Nephron (organoid): ENCODE data around the gene RAB1A.
"Not testable (repeated sequence)": the region's sequence is repeated elsewhere in the genome, so short reads cannot be mapped to it uniquely, and the experiment has no call there.

Source experiments
- H3K27ac Mint-ChIP-seq, 3 experiments: 2 replicates each; pipeline ENCODE4 v1.8.0; 2020; ENCODE audit warnings: mixed read lengths in 3 of 3, mild to moderate bottlenecking in 2 of 3, moderate library complexity in 1 of 3
- H3K27me3 Mint-ChIP-seq: 2 replicates; pipeline ENCODE4 v1.8.0; 2021; ENCODE audit warnings: low read depth, mild to moderate bottlenecking, moderate library complexity, mixed read lengths
- H3K36me3 Mint-ChIP-seq: 2 replicates; pipeline ENCODE4 v1.8.0; 2020; ENCODE audit warnings: low read depth, mixed read lengths
- H3K4me1 Mint-ChIP-seq: 2 replicates; pipeline ENCODE4 v1.8.0; 2020; ENCODE audit warnings: mixed read lengths
- H3K4me3 Mint-ChIP-seq, 3 experiments: 2 replicates each; pipeline ENCODE4 v1.8.0; 2020; ENCODE audit warnings: mild to moderate bottlenecking in 3 of 3, mixed read lengths in 3 of 3, moderate library complexity in 2 of 3
- H3K9me3 Mint-ChIP-seq: 2 replicates; pipeline ENCODE4 v1.8.0; 2020; ENCODE audit warnings: mixed read lengths
- CTCF ChIP-seq, 3 experiments: fragments of 200-600 bp; sonication (generic); IDR thresholded peaks; one replicate each; pipeline ENCODE4 v1.5.0; 2021; ENCODE audit warnings: antibody characterized with exemption in 3 of 3; ENCODE audit not compliant: unreplicated experiment in 3 of 3

RAB1A gene

GRCh38 chr2:65158557-65158956 lies 28.7 kb upstream of the RAB1A start:
- Mint-ChIP-seq H3K9me3 (no peaks in the 10 kb centered on the region), H3K4me1 (peaks cover 5% of the 10 kb centered on the region), H3K27ac (no peak overlapping the region), H3K4me3 (no peak overlapping the region), H3K36me3 (no peaks in the 10 kb centered on the region), H3K27me3 (peaks cover 4% of the 10 kb centered on the region)
- no peak for TF ChIP-seq CTCF (IDR thresholded peaks at IDR 0.05; ENCODE audit: unreplicated experiment in 3 of 3)

GRCh38 chr2:65157856-65158255 lies 27.9 kb upstream of the RAB1A start:
- H3K4me3 Mint-ChIP-seq, H3K9me3 Mint-ChIP-seq, H3K4me1 Mint-ChIP-seq, H3K27ac Mint-ChIP-seq, H3K36me3 Mint-ChIP-seq, H3K27me3 Mint-ChIP-seq: not testable (repeated sequence)

DNA sequence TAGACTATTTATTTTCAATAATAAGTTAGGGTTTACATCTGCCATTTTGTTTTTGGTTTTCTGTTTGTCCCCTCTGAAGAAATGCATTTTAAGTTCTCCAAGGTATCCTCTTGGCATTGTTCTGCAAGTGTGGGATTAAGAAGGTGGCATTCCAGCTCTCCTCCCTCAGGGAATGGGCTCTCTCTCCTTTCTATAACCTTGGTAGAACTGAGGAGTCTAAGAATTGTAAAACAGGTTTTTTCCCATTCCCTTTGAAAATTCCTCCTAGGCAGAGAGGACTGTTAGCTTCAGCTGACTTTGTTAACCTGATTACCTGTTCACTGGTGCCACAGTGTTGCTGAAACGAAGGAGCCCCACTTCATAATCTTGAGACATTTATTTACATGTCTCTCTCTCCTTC lies 26.1 kb upstream of the RAB1A start:
- TF ChIP-seq CTCF (IDR thresholded peaks at IDR 0.05; ENCODE audit: unreplicated experiment in 3 of 3), result no peak
- H3K4me1 Mint-ChIP-seq, result peaks cover 5% of the 10 kb centered on the region
- H3K27me3 Mint-ChIP-seq, result peaks cover 4% of the 10 kb centered on the region
- H3K9me3 Mint-ChIP-seq, result no peaks in the 10 kb centered on the region
- no peaks in the 10 kb centered on the region for H3K36me3 Mint-ChIP-seq
- H3K4me3 Mint-ChIP-seq, result no peak overlapping the region
- peak overlapping the region in 1 of 3 experiments; percentile 50 for H3K27ac Mint-ChIP-seq

DNA sequence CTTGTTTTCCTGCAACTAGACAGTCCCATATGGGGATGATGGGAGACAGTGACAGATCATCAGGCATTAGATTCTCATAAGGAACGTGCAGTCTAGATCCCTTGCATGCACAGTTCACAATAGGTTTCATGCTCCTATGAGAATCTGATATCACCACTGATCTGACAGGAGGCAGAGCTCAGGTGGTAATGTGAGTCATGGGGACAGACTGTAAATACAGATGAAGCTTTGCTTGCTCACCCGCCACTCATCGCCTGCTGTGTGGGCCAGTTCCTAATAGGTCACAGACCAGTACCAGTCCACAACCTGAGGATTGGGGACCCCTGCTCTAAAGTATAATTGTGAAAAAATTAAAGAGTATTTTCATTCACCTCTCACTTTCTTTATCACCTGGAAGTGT lies 23.6 kb upstream of the RAB1A start:
- Mint-ChIP-seq H3K27ac (no peak overlapping the region), H3K27me3 (no peaks in the 10 kb centered on the region), H3K4me1 (no peaks in the 10 kb centered on the region), H3K4me3 (no peak overlapping the region), H3K36me3 (no peaks in the 10 kb centered on the region), H3K9me3 (no peaks in the 10 kb centered on the region)
- no peak for TF ChIP-seq CTCF (IDR thresholded peaks at IDR 0.05; ENCODE audit: unreplicated experiment in 3 of 3)

DNA sequence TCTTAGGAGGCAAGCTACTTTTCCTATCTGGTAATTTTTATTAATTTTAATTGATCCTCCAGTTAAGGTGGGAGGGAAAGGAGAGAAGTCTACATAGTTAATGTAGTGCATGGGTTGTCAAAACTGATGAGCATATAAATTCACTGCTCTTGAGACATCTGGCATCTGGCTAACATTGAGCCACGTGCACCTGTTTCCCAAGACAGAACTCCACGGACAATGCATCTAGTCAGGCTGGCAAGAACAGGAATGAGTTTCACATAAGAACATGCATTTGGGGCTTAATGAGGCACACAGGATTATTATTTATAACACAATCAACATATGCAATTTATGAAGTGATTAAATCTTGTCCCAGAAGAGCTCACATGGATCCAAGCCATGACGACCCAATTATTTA lies 16.2 kb upstream of the RAB1A start:
- H3K27me3 Mint-ChIP-seq, result peaks cover 6% of the 10 kb centered on the region
- TF ChIP-seq CTCF (IDR thresholded peaks at IDR 0.05; ENCODE audit: unreplicated experiment in 3 of 3), result no peak
- H3K36me3 Mint-ChIP-seq, result no peaks in the 10 kb centered on the region
- H3K4me3 Mint-ChIP-seq, result no peak overlapping the region
- no peak overlapping the region for H3K27ac Mint-ChIP-seq
- H3K9me3 Mint-ChIP-seq, result no peaks in the 10 kb centered on the region
- H3K4me1 Mint-ChIP-seq, result peaks cover 6% of the 10 kb centered on the region

GRCh38 chr2:65144571-65144970 lies 14.7 kb upstream of the RAB1A start:
- Mint-ChIP-seq H3K27me3 (peaks cover 10% of the 10 kb centered on the region), H3K27ac (no peak overlapping the region), H3K4me3 (no peak overlapping the region), H3K36me3 (no peaks in the 10 kb centered on the region), H3K9me3 (no peaks in the 10 kb centered on the region), H3K4me1 (peaks cover 6% of the 10 kb centered on the region)
- no peak for TF ChIP-seq CTCF (IDR thresholded peaks at IDR 0.05; ENCODE audit: unreplicated experiment in 3 of 3)
